EL (cell line): ENCODE measurements around the gene GLI3.
A peak's percentile ranks its signal among the peaks of the same experiment; 100 is the strongest.

Source experiments
- DNase-seq: peaks from one replicate; pipeline ENCODE4 v3.0.0-alpha.2; 2016

Gene GLI3

GRCh38 chr7:42102301-42102700, 134.7 kb downstream of the GLI3 start:
- no peak for DNase-seq

DNA sequence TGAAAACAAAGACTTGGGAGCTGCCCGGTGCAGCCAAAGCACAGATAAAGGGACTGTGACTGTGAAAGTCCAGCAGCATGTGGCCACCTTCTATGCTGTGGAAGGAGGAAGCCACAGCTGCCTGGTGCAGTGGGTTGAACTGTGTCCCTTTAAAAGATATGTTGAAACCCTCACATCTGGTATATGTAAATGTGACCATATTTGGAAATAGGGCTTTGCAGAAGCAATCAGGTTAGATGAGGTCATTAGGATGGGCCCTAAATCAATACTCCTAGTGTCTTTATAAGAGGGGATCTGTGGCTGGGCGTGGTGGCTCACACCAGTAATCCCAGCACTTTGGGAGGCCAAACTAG, 136.9 kb downstream of the GLI3 start:
- DNase-seq: no peak

DNA sequence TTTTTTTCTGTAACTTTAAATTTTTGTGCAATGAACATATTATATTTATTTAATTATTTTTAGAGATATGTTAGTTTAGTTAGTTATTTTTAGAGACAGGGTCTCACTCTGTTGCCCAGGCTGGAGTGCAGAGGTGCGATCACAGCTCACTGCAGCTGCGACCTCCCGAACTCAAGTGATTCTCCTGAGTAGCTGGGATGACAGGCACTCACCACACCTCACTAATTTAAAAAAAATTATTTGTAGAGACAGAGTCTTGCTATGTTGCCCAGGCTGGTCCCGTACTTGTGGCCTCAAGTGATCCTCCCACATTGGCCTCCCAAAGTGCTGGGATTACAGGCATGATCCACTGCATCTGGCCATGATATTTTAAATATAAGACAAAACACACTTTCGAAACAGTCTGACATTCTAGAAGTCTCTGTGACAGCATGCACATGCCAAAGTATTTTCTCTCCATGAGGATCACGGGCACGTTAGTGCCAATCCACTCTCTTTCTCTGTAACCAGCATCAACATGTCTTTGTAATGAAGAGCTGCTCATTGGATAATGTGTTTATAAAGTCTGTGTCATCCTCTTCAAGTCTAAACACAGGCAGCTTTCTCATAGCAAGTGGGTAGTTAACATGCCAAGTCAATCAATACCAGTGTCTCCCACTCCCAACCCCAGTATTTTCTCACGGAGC, 137.4 kb downstream of the GLI3 start:
- no peak for DNase-seq

GRCh38 chr7:42099066-42099465, 137.9 kb downstream of the GLI3 start:
- no peak for DNase-seq

- DNase-seq: peak; percentile 85
Measured at GRCh38 chr7:42097752-42098151, 139.3 kb downstream of the GLI3 start.

DNA sequence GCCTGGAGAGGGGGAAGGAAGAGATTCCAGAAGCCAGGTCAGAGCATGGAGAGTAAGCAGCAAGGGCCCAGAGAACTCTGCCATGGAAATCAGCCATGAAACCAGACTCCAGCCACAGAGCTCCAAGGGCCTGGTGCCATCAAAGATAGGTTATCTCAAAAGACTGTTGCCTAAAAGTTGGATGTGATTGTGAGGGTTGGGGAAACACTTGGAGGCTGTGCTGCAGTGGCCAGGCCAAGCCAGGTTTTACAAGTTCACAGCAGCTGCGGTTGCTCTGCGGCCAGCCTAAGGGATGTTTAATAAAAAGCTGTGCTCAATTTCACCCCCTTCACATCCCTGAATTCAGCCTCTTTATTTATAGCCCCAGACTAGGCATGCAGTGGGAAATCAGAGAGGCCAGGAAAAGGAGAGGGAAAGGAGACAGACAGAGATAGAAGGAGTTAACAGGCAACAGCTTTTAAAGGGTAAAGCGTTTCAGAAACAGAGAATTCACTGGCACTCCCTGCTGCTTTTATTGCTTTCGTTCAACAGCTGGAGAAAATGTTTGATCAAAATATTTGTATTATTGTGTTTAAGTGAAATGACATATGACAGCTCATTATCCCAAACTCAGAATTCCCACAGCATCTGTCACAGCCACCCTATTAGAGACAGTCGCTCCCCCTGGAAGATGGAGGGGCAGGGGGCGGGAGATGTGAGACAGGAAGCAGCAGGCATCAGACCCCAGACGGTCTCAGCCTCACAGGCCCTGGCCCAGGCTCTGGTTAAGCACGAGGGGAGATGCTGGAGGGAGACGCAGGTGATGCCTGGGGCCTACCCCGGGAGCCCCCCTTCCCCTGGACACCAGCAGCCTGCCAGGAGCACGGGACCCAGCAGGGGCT, 140.1 kb downstream of the GLI3 start:
- DNase-seq: no peak

GRCh38 chr7:42096268-42096667, 140.7 kb downstream of the GLI3 start:
- no peak for DNase-seq

GRCh38 chr7:42095791-42096190, 141.2 kb downstream of the GLI3 start:
- no peak for DNase-seq

- no peak for DNase-seq
Measured at GRCh38 chr7:42093349-42093905, 143.6 kb downstream of the GLI3 start.

- no peak for DNase-seq
Measured at GRCh38 chr7:42091461-42092291, 145.3 kb downstream of the GLI3 start.

DNA sequence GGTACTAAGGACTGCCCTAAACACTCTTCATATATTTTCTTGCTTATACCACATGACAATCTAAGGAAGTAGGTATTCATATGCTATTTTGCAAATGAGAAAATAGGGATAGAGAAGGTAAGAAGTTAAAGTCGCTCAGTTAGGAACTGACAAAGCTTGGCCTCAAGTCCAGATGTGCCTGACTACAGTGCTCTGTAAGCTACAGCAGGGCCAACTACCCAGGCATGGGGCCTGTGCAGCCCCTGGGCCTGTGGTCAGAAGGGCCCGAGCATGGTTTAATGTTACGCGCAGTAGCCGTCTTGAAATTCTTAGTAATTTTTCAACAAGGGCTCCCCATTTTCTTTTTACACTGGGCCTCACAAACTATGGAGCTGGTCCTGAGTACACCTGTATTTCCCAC, 146.2 kb downstream of the GLI3 start:
- DNase-seq: no peak

GRCh38 chr7:42090056-42090455, 147.0 kb downstream of the GLI3 start:
- no peak for DNase-seq

DNA sequence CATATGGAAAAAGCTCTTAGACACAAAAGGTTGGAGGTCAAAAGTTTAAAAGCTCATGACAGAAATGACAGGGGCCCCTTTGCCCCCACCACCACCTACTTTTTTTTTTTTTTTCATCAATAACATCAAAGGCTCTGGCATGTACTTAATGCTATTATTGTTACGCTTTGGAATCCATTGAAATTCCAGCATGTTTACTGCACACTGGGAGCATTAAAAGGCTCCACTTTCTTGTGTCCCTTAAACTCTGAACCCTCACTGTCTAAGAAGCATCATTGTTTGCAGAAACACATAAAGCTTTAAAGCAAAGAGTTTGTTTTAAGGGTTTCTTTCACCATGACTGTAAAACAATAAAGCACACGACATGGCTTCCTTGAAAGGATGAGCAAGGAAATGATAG, 149.4 kb downstream of the GLI3 start:
- DNase-seq: no peak

GRCh38 chr7:42085531-42085930, 151.5 kb downstream of the GLI3 start:
- no peak for DNase-seq

- no peak for DNase-seq
Measured at GRCh38 chr7:42084263-42084662, 152.7 kb downstream of the GLI3 start.

DNA sequence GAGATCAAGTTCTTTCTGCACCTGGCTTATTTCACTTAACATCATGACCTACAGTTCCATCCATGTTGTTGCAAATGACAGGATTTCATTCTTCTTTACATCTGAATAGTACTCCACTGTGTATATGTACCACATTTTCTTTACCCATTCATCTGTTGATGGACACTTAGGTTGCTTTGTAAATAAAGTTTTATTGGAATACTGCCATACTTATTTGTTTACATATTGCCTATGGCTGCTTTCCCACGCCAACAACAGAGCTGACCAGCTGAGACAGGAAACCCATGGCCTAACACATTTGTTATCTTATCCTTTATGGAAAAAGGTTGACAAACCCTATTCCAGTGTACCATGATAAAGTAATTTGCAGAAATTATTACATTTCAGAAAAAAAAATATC, 153.7 kb downstream of the GLI3 start:
- DNase-seq: no peak

DNA sequence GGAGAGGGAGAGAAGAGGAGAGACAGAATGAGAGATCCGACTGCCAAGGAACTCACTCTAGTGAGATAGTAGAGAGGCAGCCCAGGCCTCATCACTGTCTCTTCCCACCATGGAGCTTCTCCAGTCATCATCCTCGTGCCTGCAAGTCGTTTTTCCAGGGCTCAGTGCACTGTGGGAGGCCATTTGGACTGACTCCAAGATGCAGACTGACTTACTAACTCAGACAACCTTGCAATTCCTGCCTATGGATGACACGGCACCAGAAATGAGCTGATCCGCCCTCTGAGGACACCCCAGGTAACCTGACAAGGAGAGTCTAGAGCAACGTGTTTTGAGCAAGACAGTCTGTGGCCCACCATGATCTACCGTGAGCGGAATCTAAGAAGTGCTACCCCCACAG, 154.9 kb downstream of the GLI3 start:
- DNase-seq: peak; percentile 45

DNA sequence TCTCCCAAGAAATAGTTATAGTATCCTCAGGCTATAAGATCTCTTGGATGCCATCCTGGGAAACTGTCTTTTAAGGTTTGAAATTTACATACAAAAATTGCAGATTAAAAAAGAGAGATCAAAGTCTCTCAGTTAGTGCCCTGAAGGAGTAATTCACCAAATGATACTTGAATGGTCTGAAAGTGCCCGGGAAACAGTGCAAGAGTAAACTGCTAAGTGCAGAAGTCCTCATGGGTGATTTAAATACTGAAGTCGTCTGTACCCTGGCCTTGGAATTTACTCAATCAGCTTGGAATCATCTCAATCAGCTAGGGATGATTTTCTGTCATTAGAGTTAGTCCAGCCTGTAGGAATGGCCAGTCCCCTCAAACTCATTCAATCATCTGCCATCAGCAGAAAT, 155.3 kb downstream of the GLI3 start:
- no peak for DNase-seq

- no peak for DNase-seq
Measured at GRCh38 chr7:42080841-42081586, 156.0 kb downstream of the GLI3 start.

GRCh38 chr7:42077271-42078135, 159.5 kb downstream of the GLI3 start:
- no peak for DNase-seq

- DNase-seq: no peak
Measured at GRCh38 chr7:42076870-42077269, 160.1 kb downstream of the GLI3 start.

- no peak for DNase-seq
Measured at GRCh38 chr7:42075418-42075817, 161.6 kb downstream of the GLI3 start.
